Measurements from ENCODE around the gene MROH8.
A peak's percentile ranks its signal among the peaks of the same experiment; 100 is the strongest.

Gene MROH8

GRCh38 chr20:37178839-37179682, at the start of gene MROH8, which contains the start of gene RPN2:
MROH8 (minus strand) TSS chr20:37179548.
RPN2 (plus strand) TSS chr20:37179330; CDS start chr20:37179357, 27 bp downstream.
- DNase-seq (ENCODE audit: low read depth in 2 of 2) = peak; percentile 86 to 88

- DNase-seq (ENCODE audit: low read depth in 2 of 2) = no peak
Measured at GRCh38 chr20:37228656-37229055, 49.3 kb upstream of the MROH8 start.

GRCh38 chr20:37228082-37228481, 48.7 kb upstream of the MROH8 start:
- no peak for DNase-seq (ENCODE audit: low read depth in 2 of 2)

GRCh38 chr20:37226889-37227288, 47.5 kb upstream of the MROH8 start:
- DNase-seq (ENCODE audit: low read depth in 2 of 2) = no peak

- DNase-seq (ENCODE audit: low read depth in 2 of 2) = no peak
Measured at GRCh38 chr20:37225146-37225545, 45.8 kb upstream of the MROH8 start.

- no peak for DNase-seq (ENCODE audit: low read depth in 2 of 2)
Measured at GRCh38 chr20:37223053-37223452, 43.7 kb upstream of the MROH8 start.

GRCh38 chr20:37222086-37222485, 42.7 kb upstream of the MROH8 start:
- no peak for DNase-seq (ENCODE audit: low read depth in 2 of 2)

GRCh38 chr20:37220731-37221130, 41.4 kb upstream of the MROH8 start:
- no peak for DNase-seq (ENCODE audit: low read depth in 2 of 2)

GRCh38 chr20:37219751-37220668, 40.7 kb upstream of the MROH8 start:
- no peak for DNase-seq (ENCODE audit: low read depth in 2 of 2)

GRCh38 chr20:37218976-37219375, 39.6 kb upstream of the MROH8 start:
- no peak for DNase-seq (ENCODE audit: low read depth in 2 of 2)

- DNase-seq (ENCODE audit: low read depth in 2 of 2) = no peak
Measured at GRCh38 chr20:37218441-37218840, 39.1 kb upstream of the MROH8 start.

- DNase-seq (ENCODE audit: low read depth in 2 of 2) = no peak
Measured at GRCh38 chr20:37209661-37210314, 30.4 kb upstream of the MROH8 start.

- DNase-seq (ENCODE audit: low read depth in 2 of 2) = no peak
Measured at GRCh38 chr20:37209193-37209592, 29.8 kb upstream of the MROH8 start.

GRCh38 chr20:37207171-37207570, 27.8 kb upstream of the MROH8 start:
- DNase-seq (ENCODE audit: low read depth in 2 of 2) = no peak

- DNase-seq (ENCODE audit: low read depth in 2 of 2) = no peak
Measured at GRCh38 chr20:37205794-37206193, 26.4 kb upstream of the MROH8 start.

GRCh38 chr20:37205130-37205529, 25.8 kb upstream of the MROH8 start:
- no peak for DNase-seq (ENCODE audit: low read depth in 2 of 2)

GRCh38 chr20:37204056-37204455, 24.7 kb upstream of the MROH8 start:
- DNase-seq (ENCODE audit: low read depth in 2 of 2) = no peak

GRCh38 chr20:37202267-37202943, 23.1 kb upstream of the MROH8 start:
- no peak for DNase-seq (ENCODE audit: low read depth in 2 of 2)

- no peak for DNase-seq (ENCODE audit: low read depth in 2 of 2)
Measured at GRCh38 chr20:37201827-37202162, 22.4 kb upstream of the MROH8 start.

GRCh38 chr20:37200926-37201826, 21.8 kb upstream of the MROH8 start:
- no peak for DNase-seq (ENCODE audit: low read depth in 2 of 2)

GRCh38 chr20:37200376-37200775, 21.0 kb upstream of the MROH8 start:
- DNase-seq (ENCODE audit: low read depth in 2 of 2) = no peak

Measured in stimulated activated CD8-positive, alpha-beta memory T cell treated with anti-CD3 and anti-CD28 coated beads, Interleukin-7, amount 100 ng/mL, for 1 hour (primary cell).